Measurements from ENCODE around the gene SFMBT2. TPM values are rescaled to one million over a fixed set of nuclear protein-coding genes. Genes with fewer than 3 reads are reported as not detected.

The SFMBT2 gene
- total RNA-seq, 4 donors from 2014 or later = 7.1 to 13.2 (median 9.0) TPM

DNA sequence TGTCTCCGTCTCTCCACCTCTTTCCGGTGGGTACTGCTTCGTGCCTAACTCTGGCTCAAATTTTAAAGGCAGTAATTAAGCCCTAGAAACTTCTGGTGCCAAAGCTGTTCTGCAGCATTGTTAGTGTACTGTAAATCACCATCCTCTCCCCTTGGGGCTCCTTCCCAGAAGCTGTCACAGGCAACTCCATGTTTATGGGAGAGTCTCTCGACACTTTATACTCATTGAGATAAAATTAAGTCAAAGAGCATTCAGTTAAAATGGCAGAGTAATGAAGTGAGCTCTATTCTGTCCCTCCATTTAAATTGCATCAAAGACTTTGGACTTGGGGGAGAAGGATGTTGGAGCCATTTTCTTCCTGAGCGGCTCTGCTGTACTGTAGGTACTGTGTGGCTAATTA, 274.8 kb downstream of the SFMBT2 start:
- Histone ChIP-seq H3K27me3 (no peaks in the 10 kb centered on the region), H3K4me1 (no peaks in the 10 kb centered on the region), H3K36me3 (no peaks in the 10 kb centered on the region), H3K4me3 (replicated peaks in 1 of 3) (no peak overlapping the region), H3K9me3 (no peaks in the 10 kb centered on the region), H3K27ac (no peak overlapping the region)
- intact Hi-C loops (cut with DNase I) = no loop called here
- WGBS, 2 donors = 89 to 92% methylated on average over 5 of the region's 5 CpGs
- TF ChIP-seq POLR2A (IDR thresholded peaks at IDR 0.05) = no peak
- TF ChIP-seq, protein P1, sequence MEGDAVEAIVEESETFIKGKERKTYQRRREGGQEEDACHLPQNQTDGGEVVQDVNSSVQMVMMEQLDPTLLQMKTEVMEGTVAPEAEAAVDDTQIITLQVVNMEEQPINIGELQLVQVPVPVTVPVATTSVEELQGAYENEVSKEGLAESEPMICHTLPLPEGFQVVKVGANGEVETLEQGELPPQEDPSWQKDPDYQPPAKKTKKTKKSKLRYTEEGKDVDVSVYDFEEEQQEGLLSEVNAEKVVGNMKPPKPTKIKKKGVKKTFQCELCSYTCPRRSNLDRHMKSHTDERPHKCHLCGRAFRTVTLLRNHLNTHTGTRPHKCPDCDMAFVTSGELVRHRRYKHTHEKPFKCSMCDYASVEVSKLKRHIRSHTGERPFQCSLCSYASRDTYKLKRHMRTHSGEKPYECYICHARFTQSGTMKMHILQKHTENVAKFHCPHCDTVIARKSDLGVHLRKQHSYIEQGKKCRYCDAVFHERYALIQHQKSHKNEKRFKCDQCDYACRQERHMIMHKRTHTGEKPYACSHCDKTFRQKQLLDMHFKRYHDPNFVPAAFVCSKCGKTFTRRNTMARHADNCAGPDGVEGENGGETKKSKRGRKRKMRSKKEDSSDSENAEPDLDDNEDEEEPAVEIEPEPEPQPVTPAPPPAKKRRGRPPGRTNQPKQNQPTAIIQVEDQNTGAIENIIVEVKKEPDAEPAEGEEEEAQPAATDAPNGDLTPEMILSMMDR (IDR thresholded peaks at IDR 0.05) = no peak
- no peak for DNase-seq

GRCh38 chr10:7135188-7135587, 275.6 kb downstream of the SFMBT2 start:
- no peaks in the 10 kb centered on the region for H3K9me3 ChIP-seq
- no peaks in the 10 kb centered on the region for H3K4me1 ChIP-seq
- H3K27ac ChIP-seq = no peak overlapping the region
- no peaks in the 10 kb centered on the region for H3K27me3 ChIP-seq
- DNase-seq = no peak
- intact Hi-C loops (cut with DNase I) = no loop called here
- no peak for TF ChIP-seq POLR2A (IDR thresholded peaks at IDR 0.05)
- TF ChIP-seq, protein P1 (IDR thresholded peaks at IDR 0.05) = no peak
- no peaks in the 10 kb centered on the region for H3K36me3 ChIP-seq
- H3K4me3 ChIP-seq (replicated peaks in 1 of 3) = no peak overlapping the region

GRCh38 chr10:7134448-7134847, 276.4 kb downstream of the SFMBT2 start:
- intact Hi-C loops (cut with DNase I) = no loop called here
- Histone ChIP-seq H3K27ac (no peak overlapping the region), H3K4me1 (no peaks in the 10 kb centered on the region), H3K27me3 (no peaks in the 10 kb centered on the region), H3K36me3 (no peaks in the 10 kb centered on the region), H3K9me3 (no peaks in the 10 kb centered on the region), H3K4me3 (replicated peaks in 1 of 3) (no peak overlapping the region)
- 22 to 32% methylated on average over 1 of the region's 1 CpG for WGBS, 2 donors
- no peak for TF ChIP-seq POLR2A (IDR thresholded peaks at IDR 0.05)
- TF ChIP-seq, protein P1 (IDR thresholded peaks at IDR 0.05) = no peak
- DNase-seq = no peak

DNA sequence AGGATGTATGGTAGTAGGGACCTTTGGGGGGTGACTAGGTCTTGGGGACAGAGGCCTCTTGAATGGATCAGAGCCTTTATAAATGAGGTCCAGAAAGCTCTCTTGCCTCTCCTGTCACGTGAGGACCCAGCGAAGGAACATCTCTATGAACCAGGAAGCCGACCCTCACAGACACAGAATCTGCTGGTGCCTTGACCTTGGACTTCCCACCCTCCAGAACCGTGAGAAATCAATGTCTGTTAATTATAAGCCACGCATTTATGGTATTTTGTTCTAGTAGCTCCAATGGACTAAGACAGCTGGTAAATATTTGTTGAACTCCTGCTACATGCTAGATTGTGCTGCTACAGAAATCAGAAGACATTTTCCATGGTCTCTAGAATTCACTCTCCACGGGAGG, 276.9 kb downstream of the SFMBT2 start:
- DNase-seq = no peak
- Histone ChIP-seq H3K4me1 (no peaks in the 10 kb centered on the region), H3K9me3 (no peaks in the 10 kb centered on the region), H3K27me3 (no peaks in the 10 kb centered on the region), H3K27ac (no peak overlapping the region), H3K36me3 (no peaks in the 10 kb centered on the region), H3K4me3 (replicated peaks in 1 of 3) (no peak overlapping the region)
- TF ChIP-seq, protein P1 (IDR thresholded peaks at IDR 0.05) = no peak
- TF ChIP-seq POLR2A (IDR thresholded peaks at IDR 0.05) = no peak
- 85 to 93% methylated on average over 6 of the region's 6 CpGs for WGBS, 2 donors
- intact Hi-C loops (cut with DNase I) = no loop called here

GRCh38 chr10:7133278-7133677, 277.6 kb downstream of the SFMBT2 start:
- no peak overlapping the region for H3K27ac ChIP-seq
- TF ChIP-seq, protein P1 (IDR thresholded peaks at IDR 0.05) = no peak
- TF ChIP-seq POLR2A (IDR thresholded peaks at IDR 0.05) = no peak
- no peaks in the 10 kb centered on the region for H3K36me3 ChIP-seq
- H3K4me1 ChIP-seq = no peaks in the 10 kb centered on the region
- H3K4me3 ChIP-seq (replicated peaks in 1 of 3) = no peak overlapping the region
- H3K9me3 ChIP-seq = no peaks in the 10 kb centered on the region
- 88 to 92% methylated on average over 11 of the region's 11 CpGs for WGBS, 2 donors
- intact Hi-C loops (cut with DNase I) = no loop called here
- DNase-seq = no peak
- no peaks in the 10 kb centered on the region for H3K27me3 ChIP-seq
